ENCODE results near the gene FUS. TPM values are rescaled to one million over a fixed set of nuclear protein-coding genes. Genes with fewer than 3 reads are reported as not detected.

Gene FUS
- total and polyA plus RNA-seq, 2 donors (not counting 3 experiments of a cell fraction or from before 2014, with no cell fraction given), result 307 to 569 TPM

DNA sequence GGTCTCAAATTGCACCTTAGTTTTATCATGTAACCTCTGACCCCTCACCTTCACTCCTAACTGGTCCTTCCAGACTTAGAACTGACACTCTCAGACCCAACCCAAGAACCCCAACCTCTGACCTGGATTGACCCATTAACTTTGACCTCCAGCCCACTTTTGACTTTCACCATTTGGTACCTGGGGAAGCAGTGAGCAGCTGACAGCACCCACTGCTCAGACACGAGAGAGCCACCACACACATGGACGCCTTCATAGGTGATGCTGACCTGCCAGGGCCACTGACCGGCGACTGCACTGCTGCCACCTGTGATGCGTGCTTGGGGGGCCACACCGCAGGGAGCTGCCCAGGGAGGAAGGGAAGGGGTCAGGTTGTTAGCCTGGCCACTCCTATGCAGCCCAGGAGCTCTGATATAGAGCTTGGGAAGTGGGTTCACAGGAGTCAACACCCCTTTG, 46.9 kb upstream of the FUS start:
- no peak for FAIRE-seq
- CTCF ChIA-PET, result interaction anchor here (2.4 kb wide), 1 partner anchor 9 kb away, joined by 8 read pairs; no protein-coding TSS in a partner anchor
- dilution Hi-C loops (cut with MboI; ENCODE audit: extremely low pct_ligation_motif_present, low sequenced_read_pairs), result no loop called here

More for the DNA sequence above, 46.9 kb upstream of the FUS start:
- H3K4me2 ChIP-seq (ENCODE audit: insufficient read depth, low read length), result no peak overlapping the region
- no peaks in the 10 kb centered on the region for H3K27me3 ChIP-seq (ENCODE audit: control insufficient read depth in 2 of 2, insufficient read depth in 2 of 2, low read length in 2 of 2)
- H3K9me3 ChIP-seq (replicated peaks; ENCODE audit: control insufficient read depth, insufficient read depth, low read length), result no peaks in the 10 kb centered on the region
- H2AFZ ChIP-seq (ENCODE audit: low read depth, low read length), result no peak overlapping the region
- peaks cover 0 to 9% of the 10 kb centered on the region in 2 experiments for H3K36me3 ChIP-seq (ENCODE audit: control insufficient read depth in 2 of 2, extremely low read depth in 1 of 2, insufficient read depth in 2 of 2, low read length in 2 of 2)
- POLR2A ChIA-PET, result no interaction called here
- H4K20me1 ChIP-seq (replicated peaks; ENCODE audit: control insufficient read depth, extremely low read depth, insufficient read depth, low read length), result no peaks in the 10 kb centered on the region
- BruUV-seq (replicated peaks), result no TSS peak
- H3K27ac ChIP-seq (ENCODE audit: insufficient read depth, low read depth, low read length), result no peak overlapping the region
- intact Hi-C loops (cut with micrococcal nuclease), result no loop called here
- no peaks in the 10 kb centered on the region for H3K79me2 ChIP-seq (ENCODE audit: control insufficient read depth, insufficient read depth, low read length)
- TF ChIP-seq EZH2 (IDR thresholded peaks at IDR 0.05; ENCODE audit: borderline replicate concordance, low read depth, low read length, severe bottlenecking) (no peak), POLR2AphosphoS5 (IDR thresholded peaks at IDR 0.05; ENCODE audit: insufficient read depth, low read depth, low read length) (no peak), JUN (IDR thresholded peaks at IDR 0.05; ENCODE audit: borderline replicate concordance, insufficient read depth, insufficient read length, low read depth) (no peak), GATA2 (IDR thresholded peaks at IDR 0.05; ENCODE audit: insufficient read depth, insufficient read length, low read depth, low read length) (no peak), FOS (IDR thresholded peaks at IDR 0.05; ENCODE audit: borderline replicate concordance, insufficient read depth, low read length) (no peak), MYC (IDR thresholded peaks at IDR 0.05; ENCODE audit: low read depth, low read length) (no peak), POLR2A (IDR thresholded peaks at IDR 0.05; ENCODE audit: low read depth, low read length) (no peak)
- TF ChIP-seq, protein P1, sequence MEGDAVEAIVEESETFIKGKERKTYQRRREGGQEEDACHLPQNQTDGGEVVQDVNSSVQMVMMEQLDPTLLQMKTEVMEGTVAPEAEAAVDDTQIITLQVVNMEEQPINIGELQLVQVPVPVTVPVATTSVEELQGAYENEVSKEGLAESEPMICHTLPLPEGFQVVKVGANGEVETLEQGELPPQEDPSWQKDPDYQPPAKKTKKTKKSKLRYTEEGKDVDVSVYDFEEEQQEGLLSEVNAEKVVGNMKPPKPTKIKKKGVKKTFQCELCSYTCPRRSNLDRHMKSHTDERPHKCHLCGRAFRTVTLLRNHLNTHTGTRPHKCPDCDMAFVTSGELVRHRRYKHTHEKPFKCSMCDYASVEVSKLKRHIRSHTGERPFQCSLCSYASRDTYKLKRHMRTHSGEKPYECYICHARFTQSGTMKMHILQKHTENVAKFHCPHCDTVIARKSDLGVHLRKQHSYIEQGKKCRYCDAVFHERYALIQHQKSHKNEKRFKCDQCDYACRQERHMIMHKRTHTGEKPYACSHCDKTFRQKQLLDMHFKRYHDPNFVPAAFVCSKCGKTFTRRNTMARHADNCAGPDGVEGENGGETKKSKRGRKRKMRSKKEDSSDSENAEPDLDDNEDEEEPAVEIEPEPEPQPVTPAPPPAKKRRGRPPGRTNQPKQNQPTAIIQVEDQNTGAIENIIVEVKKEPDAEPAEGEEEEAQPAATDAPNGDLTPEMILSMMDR (IDR thresholded peaks at IDR 0.05; ENCODE audit: extremely low read depth in 1 of 2, insufficient read depth in 1 of 2, low read depth in 1 of 2, low read length in 2 of 2), result no peak
- TF ChIP-seq, protein P2, sequence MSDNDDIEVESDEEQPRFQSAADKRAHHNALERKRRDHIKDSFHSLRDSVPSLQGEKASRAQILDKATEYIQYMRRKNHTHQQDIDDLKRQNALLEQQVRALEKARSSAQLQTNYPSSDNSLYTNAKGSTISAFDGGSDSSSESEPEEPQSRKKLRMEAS (IDR thresholded peaks at IDR 0.05; ENCODE audit: insufficient read depth, insufficient read length), result no peak
- no peaks in the 10 kb centered on the region for H3K4me1 ChIP-seq (ENCODE audit: control insufficient read depth, extremely low read depth, insufficient read depth, low read length)
- H3K9ac ChIP-seq (replicated peaks; ENCODE audit: extremely low read depth, insufficient read depth, low read length), result no peak overlapping the region
- no peak overlapping the region for H3K4me3 ChIP-seq (replicated peaks in 1 of 3; ENCODE audit: insufficient read depth in 1 of 3, low read depth in 1 of 3, low read length in 3 of 3)
- no peaks in the 10 kb centered on the region for H3K9me1 ChIP-seq (replicated peaks; ENCODE audit: control insufficient read depth, extremely low read depth, insufficient read depth, low read length)
- no peak for DNase-seq (ENCODE audit: low read depth, low spot score)
